Measurements from ENCODE around the gene ACOXL.

Gene ACOXL

DNA sequence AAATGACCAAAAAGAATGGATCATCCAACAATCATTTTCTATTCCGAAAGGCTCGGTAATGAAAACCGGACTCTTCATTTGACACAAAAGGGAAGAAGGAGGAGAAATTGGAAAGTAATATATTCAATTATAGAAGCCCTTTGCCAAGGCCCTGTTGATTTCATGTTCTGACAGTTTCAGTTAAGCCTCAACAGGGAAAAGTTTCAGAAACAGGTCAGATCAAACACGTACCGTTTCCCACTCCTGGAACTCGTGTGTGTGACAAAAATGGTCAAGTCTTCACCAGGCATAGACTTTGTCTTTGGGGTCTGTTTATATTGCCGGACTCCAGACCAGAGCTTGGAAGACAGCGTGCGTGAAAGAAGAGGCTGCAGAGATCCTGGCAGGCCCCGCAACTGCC, 287.0 kb downstream of the ACOXL start:
- no peak for DNase-seq (ENCODE audit: low read depth)
- TF ChIP-seq, protein P1, sequence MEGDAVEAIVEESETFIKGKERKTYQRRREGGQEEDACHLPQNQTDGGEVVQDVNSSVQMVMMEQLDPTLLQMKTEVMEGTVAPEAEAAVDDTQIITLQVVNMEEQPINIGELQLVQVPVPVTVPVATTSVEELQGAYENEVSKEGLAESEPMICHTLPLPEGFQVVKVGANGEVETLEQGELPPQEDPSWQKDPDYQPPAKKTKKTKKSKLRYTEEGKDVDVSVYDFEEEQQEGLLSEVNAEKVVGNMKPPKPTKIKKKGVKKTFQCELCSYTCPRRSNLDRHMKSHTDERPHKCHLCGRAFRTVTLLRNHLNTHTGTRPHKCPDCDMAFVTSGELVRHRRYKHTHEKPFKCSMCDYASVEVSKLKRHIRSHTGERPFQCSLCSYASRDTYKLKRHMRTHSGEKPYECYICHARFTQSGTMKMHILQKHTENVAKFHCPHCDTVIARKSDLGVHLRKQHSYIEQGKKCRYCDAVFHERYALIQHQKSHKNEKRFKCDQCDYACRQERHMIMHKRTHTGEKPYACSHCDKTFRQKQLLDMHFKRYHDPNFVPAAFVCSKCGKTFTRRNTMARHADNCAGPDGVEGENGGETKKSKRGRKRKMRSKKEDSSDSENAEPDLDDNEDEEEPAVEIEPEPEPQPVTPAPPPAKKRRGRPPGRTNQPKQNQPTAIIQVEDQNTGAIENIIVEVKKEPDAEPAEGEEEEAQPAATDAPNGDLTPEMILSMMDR (IDR thresholded peaks at IDR 0.05; ENCODE audit: control insufficient read depth, extremely low read depth, insufficient read depth): no peak
- no peak overlapping the region for H3K4me3 ChIP-seq (ENCODE audit: low read depth, low read length)

DNA sequence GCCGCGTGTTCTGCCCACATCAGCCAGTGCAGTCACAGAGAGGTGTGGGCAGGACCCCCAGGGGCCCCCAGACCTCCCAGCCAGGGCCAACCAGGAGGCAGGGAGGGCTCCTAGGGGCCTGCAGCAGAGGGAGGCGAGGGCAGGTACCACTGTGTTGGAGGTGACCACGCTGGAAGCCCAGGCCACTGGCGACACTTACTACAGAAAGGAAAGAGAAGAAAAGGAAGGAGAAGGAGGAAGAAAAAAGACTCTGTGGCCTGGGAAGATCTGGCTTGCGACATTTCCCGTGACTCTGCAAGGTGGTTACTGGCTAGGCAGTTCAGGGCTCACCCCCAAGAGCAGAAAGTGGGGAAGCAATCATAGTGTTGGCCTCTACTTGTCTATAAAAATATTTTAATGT, 290.3 kb downstream of the ACOXL start:
- H3K4me3 ChIP-seq (ENCODE audit: low read depth, low read length): no peak overlapping the region
- DNase-seq (ENCODE audit: low read depth): no peak
- TF ChIP-seq, protein P1 (IDR thresholded peaks at IDR 0.05; ENCODE audit: control insufficient read depth, extremely low read depth, insufficient read depth): no peak

DNA sequence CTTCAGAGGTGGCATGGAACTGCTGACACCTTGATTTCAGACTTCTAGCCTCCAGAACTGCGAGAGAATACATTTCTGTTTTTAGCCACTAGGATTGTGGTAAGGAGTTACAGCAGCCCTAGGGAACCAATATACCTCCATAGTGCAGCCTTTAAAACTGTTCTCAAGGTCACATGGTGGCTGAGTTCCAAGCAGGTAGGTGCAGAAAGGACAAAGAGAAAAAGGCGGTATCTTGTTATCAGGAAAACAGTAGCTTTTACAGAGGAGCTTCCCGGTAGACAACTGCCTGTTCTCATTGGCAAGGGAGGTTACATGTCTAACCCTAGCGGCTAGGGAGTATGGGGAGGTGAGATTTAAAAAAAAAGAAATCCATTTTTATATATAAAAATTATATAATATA, 292.1 kb downstream of the ACOXL start:
- no peak overlapping the region for H3K4me3 ChIP-seq (ENCODE audit: low read depth, low read length)
- TF ChIP-seq, protein P1 (IDR thresholded peaks at IDR 0.05; ENCODE audit: control insufficient read depth, extremely low read depth, insufficient read depth): no peak
- no peak for DNase-seq (ENCODE audit: low read depth)

DNA sequence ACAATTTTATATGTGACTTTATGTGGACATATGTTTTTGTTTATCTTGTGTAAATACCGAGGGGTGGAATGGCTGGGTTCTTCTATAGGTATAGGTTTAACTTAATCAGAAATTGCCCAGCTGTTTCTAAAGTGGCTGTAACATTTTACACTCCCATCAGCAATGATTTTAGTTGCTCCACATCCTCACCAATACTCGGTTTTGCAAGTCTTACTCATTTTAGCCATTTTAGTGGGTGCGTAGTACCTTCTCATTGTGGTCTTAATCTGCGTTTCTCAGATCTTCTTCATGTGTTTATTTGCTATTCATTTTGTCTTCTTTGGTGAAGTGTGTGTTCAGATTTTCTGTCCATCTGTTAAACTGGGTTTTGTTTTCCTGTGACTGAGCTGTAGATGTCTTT, 292.9 kb downstream of the ACOXL start:
- no peak for DNase-seq (ENCODE audit: low read depth)
- TF ChIP-seq, protein P1 (IDR thresholded peaks at IDR 0.05; ENCODE audit: control insufficient read depth, extremely low read depth, insufficient read depth): no peak
- H3K4me3 ChIP-seq (ENCODE audit: low read depth, low read length): no peak overlapping the region

DNA sequence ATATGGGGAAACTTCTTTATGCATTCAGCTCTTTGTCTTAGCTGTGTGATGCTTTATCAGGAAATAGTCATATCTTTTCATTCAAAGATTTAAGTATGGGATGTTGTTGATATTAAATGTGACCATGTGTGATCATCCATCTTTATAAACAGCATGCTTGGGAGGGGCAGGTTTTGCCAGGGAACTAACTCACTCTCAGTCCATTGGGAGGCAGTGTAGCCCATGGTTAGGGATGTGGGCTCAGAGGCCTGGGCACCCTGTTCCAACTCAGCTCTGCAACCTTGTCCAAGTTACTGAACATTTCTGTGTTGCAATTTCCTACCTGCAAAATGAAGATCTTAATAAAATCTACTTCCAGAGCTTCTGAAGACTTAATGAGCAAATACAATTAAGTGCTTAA, 296.3 kb downstream of the ACOXL start:
- TF ChIP-seq, protein P1 (IDR thresholded peaks at IDR 0.05; ENCODE audit: control insufficient read depth, extremely low read depth, insufficient read depth): peak; percentile 50
- DNase-seq (ENCODE audit: low read depth): no peak
- H3K4me3 ChIP-seq (ENCODE audit: low read depth, low read length): no peak overlapping the region

DNA sequence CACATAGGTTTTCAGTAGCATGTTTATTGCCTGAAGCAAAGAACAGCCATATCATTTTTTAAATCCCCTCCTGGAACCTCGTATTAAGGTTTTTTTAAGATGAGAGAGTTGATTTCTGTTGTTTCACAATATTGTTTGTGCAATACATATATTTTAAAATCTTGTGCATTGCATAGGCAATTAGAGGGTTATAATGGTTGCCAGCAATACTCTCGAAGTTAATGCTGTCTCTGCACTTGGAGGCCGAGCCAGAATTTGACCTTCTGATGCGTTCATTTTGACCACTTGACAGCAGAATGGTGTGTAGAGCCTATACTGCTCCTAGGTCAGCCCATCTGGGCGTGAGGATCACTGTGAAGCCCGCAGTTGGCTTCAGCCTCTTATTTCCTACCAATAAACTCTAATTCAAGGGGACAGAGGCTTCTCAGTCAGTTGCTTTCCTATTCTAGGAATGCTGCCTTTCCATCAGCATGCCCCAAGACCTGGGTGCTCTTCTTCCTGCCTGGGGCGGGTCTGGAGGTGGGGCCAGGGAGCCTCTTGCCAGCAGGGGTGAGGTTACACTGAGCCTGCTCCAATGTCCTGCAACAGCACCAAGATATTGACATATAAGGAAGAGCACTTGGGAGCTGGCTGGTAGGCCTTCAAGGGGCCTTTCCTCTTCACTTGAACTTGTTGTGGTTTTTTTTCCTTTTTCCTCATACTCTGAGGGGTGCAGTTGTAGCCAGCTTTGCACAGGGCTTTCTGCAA, 297.0 kb downstream of the ACOXL start:
- DNase-seq (ENCODE audit: low read depth): no peak
- TF ChIP-seq, protein P1 (IDR thresholded peaks at IDR 0.05; ENCODE audit: control insufficient read depth, extremely low read depth, insufficient read depth): no peak
- no peak overlapping the region for H3K4me3 ChIP-seq (ENCODE audit: low read depth, low read length)

Data from LNCaP clone FGC (cell line).